OCI-LY1 (cell line): ENCODE data around the gene AMOTL1.

Source experiments
- H2AFZ ChIP-seq: fragments of 200-600 bp; sonication (generic), shearing (Covaris generic); 2 replicates; pipeline ENCODE4 v1.6.0; 2014; ENCODE audit warnings: antibody characterized with exemption, mild to moderate bottlenecking, low read length
- H3F3A ChIP-seq: fragments of 200-600 bp; sonication (generic), shearing (Covaris generic); 2 replicates; pipeline ENCODE4 v1.6.0; 2014; ENCODE audit warnings: mild to moderate bottlenecking, antibody characterized with exemption, low read length, moderate library complexity; ENCODE audit not compliant: insufficient read depth
- H3K27ac ChIP-seq: fragments of 200-600 bp; sonication (generic); 2 replicates; pipeline ENCODE4 v1.5.1; 2014; ENCODE audit warnings: low read length, mixed run types, mild to moderate bottlenecking, low read depth; ENCODE audit not compliant: poor library complexity, severe bottlenecking
- H3K27me3 ChIP-seq: fragments of 200-600 bp; sonication (generic); 2 replicates; pipeline ENCODE4 v1.6.0; 2014; ENCODE audit warnings: antibody characterized with exemption, mild to moderate bottlenecking, low read length, moderate library complexity; ENCODE audit not compliant: insufficient read depth
- H3K36me3 ChIP-seq: fragments of 200-600 bp; sonication (generic); 2 replicates; pipeline ENCODE4 v1.6.1; 2014; ENCODE audit warnings: mild to moderate bottlenecking, antibody characterized with exemption, low read length, moderate library complexity, mixed read lengths; ENCODE audit not compliant: insufficient read depth
- H3K4me1 ChIP-seq: fragments of 200-600 bp; sonication (generic); 2 replicates; pipeline ENCODE4 v1.5.1; 2014; ENCODE audit warnings: mild to moderate bottlenecking, low read length, moderate library complexity; ENCODE audit not compliant: insufficient read depth, severe bottlenecking
- H3K4me2 ChIP-seq: fragments of 200-600 bp; sonication (generic), shearing (Covaris generic); 2 replicates; pipeline ENCODE4 v1.6.1; 2014; ENCODE audit warnings: low read length
- H3K4me3 ChIP-seq: fragments of 200-600 bp; sonication (generic); 2 replicates; pipeline ENCODE4 v1.5.1; 2014; ENCODE audit warnings: low read length, low read depth, mild to moderate bottlenecking, mixed read lengths; ENCODE audit not compliant: poor library complexity, severe bottlenecking
- H3K79me2 ChIP-seq: fragments of 200-600 bp; shearing (Covaris generic); 2 replicates; pipeline ENCODE4 v1.6.1; 2016; ENCODE audit warnings: mixed run types, low read length, mixed read lengths; ENCODE audit not compliant: insufficient read depth
- H3K9ac ChIP-seq: fragments of 200-600 bp; sonication (generic), shearing (Covaris generic); 2 replicates; pipeline ENCODE4 v1.6.1; 2014; ENCODE audit warnings: mild to moderate bottlenecking, low read length, mixed read lengths
- H3K9me2 ChIP-seq: fragments of 200-600 bp; sonication (generic), shearing (Covaris generic); 2 replicates; pipeline ENCODE4 v1.6.1; 2014; ENCODE audit warnings: low read depth, mild to moderate bottlenecking, low read length, mixed read lengths
- H3K9me3 ChIP-seq: fragments of 200-600 bp; shearing (Covaris generic); 2 replicates; pipeline ENCODE4 v1.6.1; 2014; ENCODE audit warnings: low read length, mixed read lengths
- H4K20me1 ChIP-seq: fragments of 200-600 bp; sonication (generic), shearing (Covaris generic); 2 replicates; pipeline ENCODE4 v1.6.0; 2016; ENCODE audit warnings: mild to moderate bottlenecking, low read length; ENCODE audit not compliant: insufficient read depth
- EZH2 ChIP-seq: fragments of 200-600 bp; sonication (generic), shearing (Covaris generic); IDR thresholded peaks from 2 replicates; pipeline ENCODE4 v1.8.0; 2017; ENCODE audit warnings: borderline replicate concordance, mixed run types, mild to moderate bottlenecking, antibody characterized with exemption, low read length, moderate library complexity, mixed read lengths
- TF ChIP-seq, protein P1 (sequence below): fragments of 200-600 bp; sonication (generic), shearing (Covaris generic); IDR thresholded peaks from 2 replicates; pipeline ENCODE4 v1.5.1; 2017; ENCODE audit warnings: mild to moderate bottlenecking, antibody characterized with exemption, low read length, moderate library complexity, mixed read lengths

Gene AMOTL1

GRCh38 chr11:94873916-94874540 lies 105.9 kb downstream of the AMOTL1 start:
- Histone ChIP-seq H3K4me1 (no peaks in the 10 kb centered on the region), H2AFZ (no peak overlapping the region), H3K9ac (no peak overlapping the region), H3F3A (no peaks in the 10 kb centered on the region), H3K27me3 (no peaks in the 10 kb centered on the region; the same call in 1 of the 2 replicates), H3K27ac (no peak overlapping the region), H3K9me3 (no peaks in the 10 kb centered on the region), H3K4me2 (no peak overlapping the region), H3K79me2 (no peaks in the 10 kb centered on the region), H3K4me3 (no peak overlapping the region), H3K36me3 (no peaks in the 10 kb centered on the region), H4K20me1 (no peaks in the 10 kb centered on the region), H3K9me2 (no peaks in the 10 kb centered on the region)
- TF ChIP-seq EZH2, result no peak
- TF ChIP-seq, protein P1, sequence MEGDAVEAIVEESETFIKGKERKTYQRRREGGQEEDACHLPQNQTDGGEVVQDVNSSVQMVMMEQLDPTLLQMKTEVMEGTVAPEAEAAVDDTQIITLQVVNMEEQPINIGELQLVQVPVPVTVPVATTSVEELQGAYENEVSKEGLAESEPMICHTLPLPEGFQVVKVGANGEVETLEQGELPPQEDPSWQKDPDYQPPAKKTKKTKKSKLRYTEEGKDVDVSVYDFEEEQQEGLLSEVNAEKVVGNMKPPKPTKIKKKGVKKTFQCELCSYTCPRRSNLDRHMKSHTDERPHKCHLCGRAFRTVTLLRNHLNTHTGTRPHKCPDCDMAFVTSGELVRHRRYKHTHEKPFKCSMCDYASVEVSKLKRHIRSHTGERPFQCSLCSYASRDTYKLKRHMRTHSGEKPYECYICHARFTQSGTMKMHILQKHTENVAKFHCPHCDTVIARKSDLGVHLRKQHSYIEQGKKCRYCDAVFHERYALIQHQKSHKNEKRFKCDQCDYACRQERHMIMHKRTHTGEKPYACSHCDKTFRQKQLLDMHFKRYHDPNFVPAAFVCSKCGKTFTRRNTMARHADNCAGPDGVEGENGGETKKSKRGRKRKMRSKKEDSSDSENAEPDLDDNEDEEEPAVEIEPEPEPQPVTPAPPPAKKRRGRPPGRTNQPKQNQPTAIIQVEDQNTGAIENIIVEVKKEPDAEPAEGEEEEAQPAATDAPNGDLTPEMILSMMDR, result no peak

DNA sequence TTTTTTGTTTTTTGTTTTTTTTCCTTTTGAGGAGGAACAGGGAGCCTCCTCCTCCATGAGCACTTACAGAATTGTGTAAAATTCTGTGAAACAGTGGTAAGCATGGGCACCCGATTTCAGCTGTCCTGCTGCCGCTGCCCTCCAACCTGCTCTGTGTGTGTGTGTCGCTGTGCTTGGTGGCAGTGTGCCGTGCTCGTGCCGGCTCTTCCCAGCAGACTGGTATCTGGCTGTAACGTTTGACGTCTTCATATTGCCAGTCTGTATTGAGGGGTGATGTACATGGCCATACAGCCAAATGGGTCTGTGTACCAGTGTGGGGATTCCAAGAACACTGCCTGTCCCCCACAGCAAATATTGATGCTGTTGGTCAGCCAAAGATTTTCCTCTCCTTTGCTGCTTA lies 108.1 kb downstream of the AMOTL1 start:
- no peaks in the 10 kb centered on the region for H3K36me3 ChIP-seq
- H3K9ac ChIP-seq, result no peak overlapping the region
- H4K20me1 ChIP-seq, result no peaks in the 10 kb centered on the region
- TF ChIP-seq, protein P1, result no peak
- no peak for TF ChIP-seq EZH2
- H3K27me3 ChIP-seq, result no peaks in the 10 kb centered on the region; the same call in 1 of the 2 replicates
- H2AFZ ChIP-seq, result no peak overlapping the region
- H3K9me3 ChIP-seq, result no peaks in the 10 kb centered on the region
- no peak overlapping the region for H3K4me3 ChIP-seq
- no peaks in the 10 kb centered on the region for H3F3A ChIP-seq
- no peak overlapping the region for H3K27ac ChIP-seq
- H3K9me2 ChIP-seq, result no peaks in the 10 kb centered on the region
- no peaks in the 10 kb centered on the region for H3K4me1 ChIP-seq
- H3K79me2 ChIP-seq, result no peaks in the 10 kb centered on the region
- H3K4me2 ChIP-seq, result no peak overlapping the region

GRCh38 chr11:94876645-94877442 lies 108.7 kb downstream of the AMOTL1 start:
- no peaks in the 10 kb centered on the region for H3K9me3 ChIP-seq
- no peaks in the 10 kb centered on the region for H3K79me2 ChIP-seq
- no peaks in the 10 kb centered on the region for H3K9me2 ChIP-seq
- H3K27me3 ChIP-seq, result no peaks in the 10 kb centered on the region; the same call in 1 of the 2 replicates
- no peak for TF ChIP-seq EZH2
- TF ChIP-seq, protein P1, result no peak
- H3K4me3 ChIP-seq, result no peak overlapping the region
- no peaks in the 10 kb centered on the region for H3K36me3 ChIP-seq
- no peak overlapping the region for H3K9ac ChIP-seq
- H3K27ac ChIP-seq, result no peak overlapping the region
- H4K20me1 ChIP-seq, result no peaks in the 10 kb centered on the region
- H3K4me1 ChIP-seq, result no peaks in the 10 kb centered on the region
- H2AFZ ChIP-seq, result no peak overlapping the region
- H3K4me2 ChIP-seq, result no peak overlapping the region
- H3F3A ChIP-seq, result no peaks in the 10 kb centered on the region
